Amniotic epithelial cell (primary cell): Measurements from ENCODE around the gene PSMA5.
"Not testable (repeated sequence)": the region's sequence is repeated elsewhere in the genome, so short reads cannot be mapped to it uniquely, and the experiment has no call there.

ENCODE experiments used
- DNase-seq: peaks from one replicate; pipeline ENCODE4 v3.0.0-alpha.2; 2010; ENCODE audit warnings: low read depth

Gene PSMA5

GRCh38 chr1:109432336-109432735 lies 6.1 kb upstream of the PSMA5 start:
- no peak for DNase-seq

- DNase-seq, result peak; percentile 13
These were observed 871 bp upstream of the PSMA5 start for GRCh38 chr1:109427171-109427467.

GRCh38 chr1:109425391-109426280 lies 612 bp downstream of the PSMA5 start:
- DNase-seq, result peak; percentile 43

GRCh38 chr1:109423498-109423897 lies 2.8 kb downstream of the PSMA5 start:
- no peak for DNase-seq

GRCh38 chr1:109412551-109412950 lies 13.7 kb downstream of the PSMA5 start:
- DNase-seq, result no peak

- no peak for DNase-seq
These were observed 21.4 kb downstream of the PSMA5 start for GRCh38 chr1:109404838-109405237.

GRCh38 chr1:109402025-109402424 lies 24.2 kb downstream of the PSMA5 start:
- DNase-seq, result no peak

- no peak for DNase-seq
These were observed 26.1 kb downstream of the PSMA5 start for GRCh38 chr1:109400035-109400655.

- DNase-seq, result peak; percentile 52
These were observed 26.8 kb downstream of the PSMA5 start for GRCh38 chr1:109399326-109399957.

- DNase-seq, result no peak
These were observed 27.7 kb downstream of the PSMA5 start for GRCh38 chr1:109398343-109399225.

- DNase-seq, result peak; percentile 88
These were observed 28.5 kb downstream of the PSMA5 start, which contains the start of gene SORT1 for GRCh38 chr1:109397581-109398342. SORT1 (minus strand) TSS chr1:109397918; CDS start chr1:109397892, 26 bp downstream.

- DNase-seq, result no peak
These were observed 29.2 kb downstream of the PSMA5 start for GRCh38 chr1:109396871-109397580.

- DNase-seq, result no peak
These were observed 29.8 kb downstream of the PSMA5 start for GRCh38 chr1:109396513-109396839.

GRCh38 chr1:109395602-109396512 lies 30.4 kb downstream of the PSMA5 start:
- DNase-seq, result peak; percentile 73

GRCh38 chr1:109395282-109395599 lies 31.0 kb downstream of the PSMA5 start:
- DNase-seq, result not testable (repeated sequence)

GRCh38 chr1:109394591-109395281 lies 31.5 kb downstream of the PSMA5 start:
- DNase-seq, result no peak

GRCh38 chr1:109393617-109394233 lies 32.5 kb downstream of the PSMA5 start:
- no peak for DNase-seq

- peak; percentile 77 for DNase-seq
These were observed 33.2 kb downstream of the PSMA5 start for GRCh38 chr1:109392788-109393616.
